ENCODE measurements around the gene XPR1.
"Not testable (repeated sequence)": the region's sequence is repeated elsewhere in the genome, so short reads cannot be mapped to it uniquely, and the experiment has no call there.

The XPR1 gene

GRCh38 chr1:180785291-180785690, 153.5 kb downstream of the XPR1 start:
- DNase-seq (ENCODE audit: low read depth in 2 of 2) = no peak

GRCh38 chr1:180785887-180786286, 154.1 kb downstream of the XPR1 start:
- no peak for DNase-seq (ENCODE audit: low read depth in 2 of 2)

GRCh38 chr1:180786624-180787023, 154.8 kb downstream of the XPR1 start:
- DNase-seq (ENCODE audit: low read depth in 2 of 2) = no peak

GRCh38 chr1:180787628-180788307, 155.9 kb downstream of the XPR1 start:
- no peak for DNase-seq (ENCODE audit: low read depth in 2 of 2)

- DNase-seq (ENCODE audit: low read depth in 2 of 2) = no peak
These were observed 157.6 kb downstream of the XPR1 start for GRCh38 chr1:180789460-180789859.

GRCh38 chr1:180791152-180791551, 159.3 kb downstream of the XPR1 start:
- not testable (repeated sequence) for DNase-seq (ENCODE audit: low read depth in 2 of 2)

- DNase-seq (ENCODE audit: low read depth in 2 of 2) = no peak
These were observed 160.0 kb downstream of the XPR1 start for GRCh38 chr1:180791806-180792205.

GRCh38 chr1:180793451-180793850, 161.6 kb downstream of the XPR1 start:
- DNase-seq (ENCODE audit: low read depth in 2 of 2) = no peak

GRCh38 chr1:180796897-180797640, 165.2 kb downstream of the XPR1 start:
- DNase-seq (ENCODE audit: low read depth in 2 of 2) = no peak

GRCh38 chr1:180800945-180801344, 169.1 kb downstream of the XPR1 start:
- DNase-seq (ENCODE audit: low read depth in 2 of 2) = no peak

- no peak for DNase-seq (ENCODE audit: low read depth in 2 of 2)
These were observed 171.0 kb downstream of the XPR1 start for GRCh38 chr1:180802813-180803212.

GRCh38 chr1:180805316-180805715, 173.5 kb downstream of the XPR1 start:
- DNase-seq (ENCODE audit: low read depth in 2 of 2) = no peak

- DNase-seq (ENCODE audit: low read depth in 2 of 2) = no peak
These were observed 179.5 kb downstream of the XPR1 start for GRCh38 chr1:180811298-180811697.

- DNase-seq (ENCODE audit: low read depth in 2 of 2) = no peak
These were observed 180.1 kb downstream of the XPR1 start for GRCh38 chr1:180811886-180812285.

- no peak for DNase-seq (ENCODE audit: low read depth in 2 of 2)
These were observed 182.4 kb downstream of the XPR1 start for GRCh38 chr1:180814258-180814657.

GRCh38 chr1:180815188-180815587, 183.4 kb downstream of the XPR1 start:
- no peak for DNase-seq (ENCODE audit: low read depth in 2 of 2)

GRCh38 chr1:180816132-180816531, 184.3 kb downstream of the XPR1 start:
- DNase-seq (ENCODE audit: low read depth in 2 of 2) = no peak

- DNase-seq (ENCODE audit: low read depth in 2 of 2) = no peak
These were observed 190.1 kb downstream of the XPR1 start for GRCh38 chr1:180821970-180822369.

- DNase-seq (ENCODE audit: low read depth in 2 of 2) = not testable (repeated sequence)
These were observed 199.7 kb downstream of the XPR1 start for GRCh38 chr1:180831507-180831906.

- not testable (repeated sequence) for DNase-seq (ENCODE audit: low read depth in 2 of 2)
These were observed 201.4 kb downstream of the XPR1 start for GRCh38 chr1:180833180-180833579.

GRCh38 chr1:180836449-180836848, 204.6 kb downstream of the XPR1 start:
- no peak for DNase-seq (ENCODE audit: low read depth in 2 of 2)

GRCh38 chr1:180837020-180837419, 205.2 kb downstream of the XPR1 start:
- no peak for DNase-seq (ENCODE audit: low read depth in 2 of 2)

- DNase-seq (ENCODE audit: low read depth in 2 of 2) = no peak
These were observed 206.7 kb downstream of the XPR1 start for GRCh38 chr1:180838535-180838934.
